SW480 (cell line): Measurements from ENCODE around the gene FTCDNL1.
A peak's percentile ranks its signal among the peaks of the same experiment; 100 is the strongest.

Experiments used
- DNase-seq: peaks from one replicate; pipeline ENCODE4 v3.0.0-alpha.2; 2016; ENCODE audit warnings: low spot score

The FTCDNL1 gene

DNA sequence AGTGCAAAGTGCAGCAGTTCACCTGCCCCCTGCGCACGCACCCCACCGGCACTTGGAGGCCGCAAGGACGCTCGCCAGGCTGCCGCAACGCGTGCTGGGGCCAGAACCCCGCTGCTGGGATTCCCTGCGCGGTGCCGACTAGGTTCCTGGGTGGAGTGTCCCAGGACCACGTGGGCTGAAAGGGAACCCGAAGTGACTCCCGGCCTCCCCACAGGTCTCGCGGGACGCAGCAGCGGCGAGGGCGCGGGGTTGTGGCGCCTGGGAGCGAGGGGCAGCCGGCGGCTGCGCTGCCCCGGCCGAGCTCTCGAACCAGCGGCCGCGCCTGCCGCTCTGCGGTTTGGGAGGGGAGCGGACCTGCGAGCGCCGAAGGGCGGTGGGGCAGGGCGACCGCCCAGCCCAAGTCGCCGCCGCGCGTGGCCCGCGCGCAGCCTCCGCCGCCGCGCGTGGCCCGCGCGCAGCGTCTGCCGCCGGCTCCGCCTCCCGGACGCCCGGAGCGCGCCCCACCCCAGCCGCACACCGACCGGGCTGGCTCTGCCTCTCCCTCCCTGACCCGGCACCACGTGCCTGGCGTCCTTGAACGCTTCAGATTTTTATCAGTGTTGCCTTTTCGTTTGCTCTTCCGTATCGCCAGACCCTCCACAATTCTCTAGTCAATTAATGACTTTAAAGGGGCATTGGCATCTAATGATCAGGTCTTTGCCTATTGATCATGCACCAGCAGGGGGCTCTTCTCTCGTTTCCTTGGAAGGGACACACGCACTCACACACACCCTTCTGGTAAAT, at the start of gene FTCDNL1:
FTCDNL1 (minus strand) TSS at position 475 of the 783 bp plus-strand sequence. CDS start 2,230 bp downstream, outside the sequence.
- DNase-seq, result peak; percentile 60

DNA sequence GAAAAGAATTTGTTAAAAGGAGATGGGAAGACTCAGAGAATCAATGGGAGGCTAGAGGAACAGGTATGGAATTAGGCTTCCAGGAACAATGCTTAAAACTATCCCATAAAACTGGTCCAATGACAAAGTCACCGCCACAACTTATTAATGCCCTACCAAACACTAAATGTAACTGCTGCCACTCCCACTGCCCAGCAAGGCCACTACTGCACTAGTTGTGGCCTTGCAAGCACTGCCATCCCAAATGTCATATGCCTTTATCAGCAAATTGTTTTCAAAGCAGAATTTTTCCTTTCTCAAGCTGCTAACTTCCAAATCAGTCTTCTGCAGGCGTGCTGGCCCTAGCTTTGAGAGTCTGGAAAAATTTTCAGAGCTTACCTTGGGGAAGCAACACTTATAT, 45.6 kb upstream of the FTCDNL1 start:
- no peak for DNase-seq

- DNase-seq, result no peak
These were observed 44.4 kb upstream of the FTCDNL1 start for GRCh38 chr2:199895406-199895805.

DNA sequence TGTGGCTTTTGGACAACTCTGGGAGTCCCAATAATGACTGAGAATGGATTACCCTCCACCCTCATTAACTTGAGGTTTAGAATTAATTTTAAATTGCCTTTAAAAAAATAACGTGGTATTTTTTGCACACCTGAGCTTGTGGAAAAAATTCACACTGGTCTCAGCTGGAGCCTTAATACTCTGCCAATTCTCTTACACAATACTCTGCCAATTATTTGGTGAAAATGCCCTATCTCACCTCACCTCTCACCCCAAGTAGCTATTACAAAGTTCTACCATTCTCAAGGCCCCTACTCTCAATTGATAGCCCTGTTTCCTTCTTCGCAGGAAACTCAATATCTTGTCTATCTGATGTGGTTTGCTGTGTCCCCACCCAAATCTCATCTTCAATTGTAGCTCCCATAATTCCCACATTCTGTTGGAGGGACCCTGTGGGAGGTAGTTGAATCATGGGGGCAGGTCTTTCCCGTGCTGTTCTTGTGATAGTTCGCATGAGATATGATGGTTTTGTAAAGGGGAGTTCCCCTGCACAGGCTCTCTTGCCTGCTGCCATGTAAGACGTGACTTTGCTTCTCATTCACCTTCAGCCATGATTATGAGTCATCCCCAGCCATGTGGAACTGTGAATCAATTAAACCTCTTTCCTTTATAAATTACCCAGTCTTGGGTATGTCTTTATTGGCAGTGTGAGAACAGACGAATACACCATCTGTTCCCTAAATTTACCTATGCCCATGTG, 32.7 kb upstream of the FTCDNL1 start:
- no peak for DNase-seq

DNA sequence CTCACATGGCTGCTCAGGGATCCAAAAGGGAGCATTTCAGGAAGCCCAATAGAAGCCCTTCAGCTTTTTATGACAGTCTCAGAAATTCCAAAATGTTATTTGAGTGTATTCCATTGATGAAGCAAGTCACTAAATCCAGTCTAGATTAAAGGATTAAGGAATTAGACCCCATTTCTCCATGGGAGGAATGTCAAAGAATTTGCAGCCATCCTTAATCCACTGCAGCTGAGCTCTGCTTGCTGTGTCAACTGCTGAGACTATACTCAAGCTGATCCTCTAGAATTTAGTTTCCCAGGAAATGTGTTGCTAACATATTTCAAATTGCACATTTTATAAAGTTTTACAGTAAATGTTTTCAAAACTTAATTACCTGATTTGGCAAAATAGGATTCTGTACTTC, 31.7 kb upstream of the FTCDNL1 start:
- DNase-seq, result no peak

DNA sequence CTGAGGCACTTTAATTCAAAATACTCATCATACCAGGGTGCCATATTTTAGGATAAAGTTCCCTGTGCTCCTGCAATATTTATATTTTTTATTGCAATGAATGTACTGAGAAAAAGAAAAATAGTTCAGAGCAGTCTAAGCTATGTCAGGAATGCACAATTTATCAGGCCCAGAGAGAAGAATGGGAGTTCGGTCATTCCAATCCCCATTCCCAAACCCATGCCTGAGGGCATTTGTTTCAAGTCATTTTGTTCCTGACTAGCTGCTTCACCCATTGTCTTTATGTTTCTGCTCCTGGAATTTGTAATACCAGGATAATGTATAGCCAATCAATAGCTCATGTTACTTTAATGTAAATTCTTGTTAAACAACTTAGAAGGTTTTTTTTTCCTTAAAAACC, 24.4 kb upstream of the FTCDNL1 start:
- DNase-seq, result no peak

DNA sequence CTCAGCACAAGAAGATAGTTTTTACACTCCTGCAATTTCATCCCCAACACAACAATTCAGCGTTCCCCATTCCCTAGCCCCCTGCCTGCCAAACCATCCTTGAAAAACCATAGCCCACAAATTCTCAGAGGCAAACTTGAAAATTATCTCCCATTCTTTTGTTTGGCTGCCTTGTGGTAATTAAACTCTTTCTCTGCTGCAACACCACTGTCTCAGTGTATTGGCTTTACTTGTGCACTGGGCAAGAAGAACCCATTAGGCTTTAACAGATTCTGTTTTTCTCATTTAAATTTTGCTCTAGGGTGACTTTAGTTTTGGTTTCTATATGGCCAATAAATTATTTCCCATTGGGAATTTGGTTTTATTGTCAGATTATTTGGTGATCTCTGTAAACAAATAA, 23.2 kb upstream of the FTCDNL1 start:
- no peak for DNase-seq

- no peak for DNase-seq
These were observed 19.6 kb upstream of the FTCDNL1 start for GRCh38 chr2:199870581-199870980.

GRCh38 chr2:199869653-199870052, 18.7 kb upstream of the FTCDNL1 start:
- no peak for DNase-seq

- no peak for DNase-seq
These were observed 18.2 kb upstream of the FTCDNL1 start for GRCh38 chr2:199869227-199869541.

DNA sequence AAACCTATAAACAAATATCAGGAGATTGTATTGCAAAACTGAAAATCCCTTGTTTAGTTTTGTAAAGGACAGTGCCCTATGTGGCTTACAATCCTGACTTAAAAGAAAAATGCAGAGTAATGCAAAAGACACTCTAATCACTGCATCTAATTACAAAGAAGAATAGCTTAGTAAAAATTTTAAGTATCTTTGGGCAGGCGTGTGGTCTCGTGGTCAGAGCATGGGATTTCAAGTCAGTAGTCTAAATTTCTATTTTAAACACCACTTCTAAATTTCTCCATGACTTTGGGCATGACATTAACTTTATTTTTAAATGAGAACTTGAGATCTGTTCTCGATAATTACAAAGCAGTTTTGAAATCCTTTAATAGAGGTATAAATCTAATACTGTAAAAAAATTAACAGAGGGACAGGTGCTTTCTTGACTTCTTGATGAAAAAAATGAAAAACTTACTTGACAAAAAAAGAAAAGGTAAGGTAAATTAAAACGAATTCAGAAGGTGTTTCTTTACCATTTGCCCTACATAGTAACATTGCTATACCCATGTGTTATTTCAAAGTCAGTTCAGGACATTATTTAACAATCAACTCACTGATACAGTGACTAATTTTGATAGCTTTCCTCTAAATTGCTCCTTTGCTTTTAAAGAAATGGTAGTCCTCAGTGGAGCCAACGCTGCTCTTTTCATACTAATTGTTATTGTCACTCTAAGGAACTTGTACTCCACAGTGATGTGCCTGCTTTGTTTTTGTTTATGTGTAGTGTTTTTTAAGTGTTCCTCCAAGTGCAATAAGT, 17.6 kb upstream of the FTCDNL1 start:
- DNase-seq, result no peak

DNA sequence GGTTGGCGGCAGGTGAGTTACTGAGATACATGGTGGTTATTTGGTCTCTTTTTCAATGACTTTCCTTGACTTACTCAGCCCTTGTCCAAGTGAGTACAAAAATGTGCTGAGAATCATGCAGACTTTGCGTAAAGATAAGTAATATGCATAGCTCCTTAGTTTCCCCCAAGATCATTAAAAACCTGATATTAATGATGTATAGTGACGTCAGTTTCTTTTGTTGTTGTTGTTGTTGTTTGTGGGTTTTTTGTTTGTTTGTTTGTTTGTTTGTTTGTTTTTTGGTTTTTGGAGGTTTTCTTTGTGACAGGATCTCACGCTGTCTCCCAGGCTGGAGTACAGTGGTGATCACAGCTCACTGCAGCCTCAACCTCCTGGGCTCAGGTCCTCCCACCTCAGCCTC, 14.9 kb upstream of the FTCDNL1 start:
- DNase-seq, result no peak

DNA sequence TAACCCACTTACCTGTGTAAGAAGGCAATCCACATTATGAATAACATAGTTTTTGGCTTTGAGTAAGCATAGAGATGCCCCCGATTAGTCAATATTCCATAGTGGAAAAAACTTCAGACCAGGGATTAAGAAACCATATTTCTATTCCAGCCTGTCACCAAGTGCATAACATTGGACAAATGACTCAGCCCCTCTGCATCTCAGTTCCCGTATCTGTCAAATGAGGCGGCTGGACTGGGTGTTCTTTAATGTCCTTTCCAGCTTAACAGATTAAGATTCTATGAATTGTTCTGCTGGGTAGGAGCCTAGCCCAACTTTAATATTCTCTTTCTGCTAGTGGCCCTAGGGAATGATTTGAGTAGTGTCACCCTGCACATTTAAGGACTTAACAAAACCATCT, 11.8 kb upstream of the FTCDNL1 start:
- no peak for DNase-seq

- peak; percentile 20 for DNase-seq
These were observed 10.3 kb upstream of the FTCDNL1 start for GRCh38 chr2:199861132-199861774.

- DNase-seq, result no peak
These were observed 4.8 kb upstream of the FTCDNL1 start for GRCh38 chr2:199855812-199856211.

- no peak for DNase-seq
These were observed 891 bp upstream of the FTCDNL1 start for GRCh38 chr2:199851883-199852282.

DNA sequence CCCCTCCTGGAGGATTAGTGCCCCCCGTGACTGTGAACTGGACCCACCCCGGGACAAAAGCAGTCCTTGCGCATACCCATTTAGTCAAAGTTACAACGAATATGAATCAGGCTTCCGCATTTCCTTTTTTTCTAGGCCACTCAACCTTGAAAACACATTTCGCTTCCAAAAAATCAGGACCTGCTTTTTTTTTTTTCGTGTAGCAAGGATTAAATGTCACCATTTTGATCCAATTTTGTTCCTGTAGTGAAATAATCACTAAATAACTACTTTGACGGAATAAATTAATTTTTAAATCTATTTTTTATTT, 464 bp upstream of the FTCDNL1 start:
- no peak for DNase-seq

DNA sequence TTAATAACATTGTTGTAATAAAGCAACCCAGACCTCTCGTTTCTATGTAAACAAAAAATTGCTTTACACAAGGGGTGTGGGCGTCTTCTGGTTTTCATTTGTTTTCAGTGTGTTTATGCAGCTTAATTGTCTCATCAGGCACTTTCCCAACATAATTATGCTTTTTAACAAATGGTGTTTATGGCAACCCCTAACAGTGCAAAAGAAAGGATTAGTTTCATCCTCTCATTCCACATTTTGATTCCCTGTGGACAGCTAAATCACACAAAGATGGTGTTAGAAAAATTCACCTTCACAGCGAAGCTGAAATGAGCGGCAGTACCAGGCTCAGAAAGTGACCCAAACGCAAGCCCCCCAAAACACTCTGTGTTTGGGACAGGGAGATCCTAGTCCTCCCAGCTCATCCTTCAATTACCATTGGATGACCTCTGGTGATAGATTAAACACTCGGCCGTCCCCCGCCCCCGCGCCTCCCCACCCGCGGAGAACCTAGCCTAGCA, 724 bp downstream of the FTCDNL1 start:
- DNase-seq, result no peak

DNA sequence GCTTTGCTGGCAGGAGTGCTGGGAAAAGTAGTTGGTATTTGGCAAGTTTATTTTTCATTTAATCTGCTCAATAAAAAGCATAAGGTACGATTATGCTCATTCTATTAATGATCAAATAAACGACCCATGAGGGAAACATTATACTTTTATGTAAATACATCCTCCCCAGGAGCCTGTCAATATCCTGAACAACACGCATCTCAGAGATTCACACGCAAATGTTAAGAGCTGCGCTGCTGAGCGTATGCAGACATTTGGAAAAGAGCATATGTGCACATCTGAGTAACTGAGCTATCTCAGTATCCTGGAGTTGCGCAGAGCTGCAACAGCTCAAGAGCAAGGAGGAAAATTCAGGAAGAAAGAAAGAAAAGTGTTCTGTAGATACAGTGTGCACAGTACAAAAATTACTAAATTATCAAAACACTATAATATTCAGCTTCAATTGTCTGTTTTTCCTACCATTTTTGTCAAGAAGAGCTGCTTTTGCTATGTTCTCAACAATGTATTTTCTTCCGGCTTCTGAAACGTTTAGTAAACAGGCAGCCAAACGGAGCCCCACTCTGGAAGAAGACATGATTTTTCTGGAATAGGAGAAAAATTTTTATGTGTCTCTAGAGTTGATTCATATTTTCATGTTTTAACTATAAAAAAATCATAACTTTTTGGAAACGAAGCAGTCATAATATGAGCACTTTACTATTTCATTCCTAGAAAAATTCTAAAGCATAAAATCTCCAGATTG, 2.4 kb downstream of the FTCDNL1 start:
- no peak for DNase-seq

GRCh38 chr2:199847181-199847864, 3.7 kb downstream of the FTCDNL1 start:
- no peak for DNase-seq
